ENCODE data around the gene ZFPL1. TPM values are rescaled to one million over a fixed set of nuclear protein-coding genes. Genes with fewer than 3 reads are reported as not detected.

The ZFPL1 gene
- total and polyA plus RNA-seq, 8 donors = 15.2 to 52.1 (median 18.3) TPM

DNA sequence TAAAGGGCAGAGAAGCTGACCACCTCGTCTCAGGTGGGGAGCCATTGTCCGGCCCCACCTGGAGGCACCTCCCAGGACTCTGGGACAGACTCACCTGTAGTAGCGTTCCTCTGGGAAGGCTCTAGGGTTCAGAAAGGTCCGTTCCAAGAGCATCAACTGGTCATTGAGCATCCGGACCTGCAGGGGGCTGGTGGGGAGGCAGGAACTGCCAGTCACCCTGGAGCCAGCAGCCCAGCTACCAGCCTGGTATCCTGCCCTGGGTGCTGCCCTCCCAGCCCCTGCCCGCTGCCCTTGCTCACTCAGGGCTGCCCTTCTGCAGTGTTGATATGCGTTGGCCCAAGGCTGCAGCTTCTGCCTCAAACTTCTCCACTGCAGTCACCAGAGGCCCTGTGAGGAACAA lies 38.3 kb upstream of the ZFPL1 start:
- peaks cover 0 to 10% (median 0%) of the 10 kb centered on the region in 3 donors for H3K4me1 ChIP-seq

GRCh38 chr11:65047581-65048422 lies 36.2 kb upstream of the ZFPL1 start:
- no peak for DNase-seq
- intact Hi-C loops (cut with DNase I) = no loop called here
- Histone ChIP-seq H3K4me1 (no peaks in the 10 kb centered on the region), H3K4me3 (peak overlapping the region in 2 of 4 donors; percentile 8 to 30), H3K36me3 (no peaks in the 10 kb centered on the region), H3K27ac (no peak overlapping the region), H3K9me3 (no peaks in the 10 kb centered on the region), H3K27me3 (no peaks in the 10 kb centered on the region)
- WGBS, 2 donors = 57 to 63% methylated on average over 35 to 56 of the region's 56 CpGs
- no peak for FAIRE-seq
- ATAC-seq = peak in 2 of 4 donors; percentile 29 to 33
- TF ChIP-seq, protein P1, sequence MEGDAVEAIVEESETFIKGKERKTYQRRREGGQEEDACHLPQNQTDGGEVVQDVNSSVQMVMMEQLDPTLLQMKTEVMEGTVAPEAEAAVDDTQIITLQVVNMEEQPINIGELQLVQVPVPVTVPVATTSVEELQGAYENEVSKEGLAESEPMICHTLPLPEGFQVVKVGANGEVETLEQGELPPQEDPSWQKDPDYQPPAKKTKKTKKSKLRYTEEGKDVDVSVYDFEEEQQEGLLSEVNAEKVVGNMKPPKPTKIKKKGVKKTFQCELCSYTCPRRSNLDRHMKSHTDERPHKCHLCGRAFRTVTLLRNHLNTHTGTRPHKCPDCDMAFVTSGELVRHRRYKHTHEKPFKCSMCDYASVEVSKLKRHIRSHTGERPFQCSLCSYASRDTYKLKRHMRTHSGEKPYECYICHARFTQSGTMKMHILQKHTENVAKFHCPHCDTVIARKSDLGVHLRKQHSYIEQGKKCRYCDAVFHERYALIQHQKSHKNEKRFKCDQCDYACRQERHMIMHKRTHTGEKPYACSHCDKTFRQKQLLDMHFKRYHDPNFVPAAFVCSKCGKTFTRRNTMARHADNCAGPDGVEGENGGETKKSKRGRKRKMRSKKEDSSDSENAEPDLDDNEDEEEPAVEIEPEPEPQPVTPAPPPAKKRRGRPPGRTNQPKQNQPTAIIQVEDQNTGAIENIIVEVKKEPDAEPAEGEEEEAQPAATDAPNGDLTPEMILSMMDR (IDR thresholded peaks at IDR 0.05) = no peak

More for the DNA sequence above, 38.3 kb upstream of the ZFPL1 start:
- Histone ChIP-seq H3K27ac (no peak overlapping the region), H3K36me3 (no peaks in the 10 kb centered on the region), H3K9me3 (no peaks in the 10 kb centered on the region), H3K27me3 (no peaks in the 10 kb centered on the region), H3K4me3 (no peak overlapping the region)
- no peak for FAIRE-seq
- 88 to 91% methylated on average over 7 of the region's 7 CpGs for WGBS, 2 donors
- intact Hi-C loops (cut with DNase I) = no loop called here
- ATAC-seq = no peak
- TF ChIP-seq, protein P1 (IDR thresholded peaks at IDR 0.05) = no peak
- no peak for DNase-seq

DNA sequence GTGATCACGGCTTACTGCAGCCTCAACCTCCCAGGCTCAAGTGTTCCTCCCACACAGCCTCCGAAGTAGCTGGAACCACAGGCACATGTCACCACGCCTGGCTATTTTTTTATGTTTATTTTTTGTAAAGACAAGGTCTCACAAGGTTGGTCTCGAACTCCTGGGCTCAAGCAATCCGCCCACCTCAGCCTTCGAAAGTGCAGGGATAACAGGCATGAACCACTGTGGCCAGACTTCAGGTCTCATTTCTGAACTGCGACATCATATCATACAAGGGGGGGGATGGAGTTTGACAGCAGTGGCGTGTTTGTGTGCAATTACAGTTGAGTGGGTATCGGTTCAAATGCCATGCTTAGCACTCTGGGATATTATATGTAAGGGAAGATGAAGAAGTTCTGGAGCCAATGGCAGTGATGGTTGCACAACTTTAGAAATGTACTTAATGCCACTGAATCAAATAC lies 32.6 kb upstream of the ZFPL1 start:
- no peaks in the 10 kb centered on the region for H3K4me1 ChIP-seq
- no peaks in the 10 kb centered on the region for H3K27me3 ChIP-seq
- no peak overlapping the region for H3K4me3 ChIP-seq
- no peaks in the 10 kb centered on the region for H3K9me3 ChIP-seq
- intact Hi-C loops (cut with DNase I) = no loop called here
- H3K36me3 ChIP-seq = no peaks in the 10 kb centered on the region
- 75 to 80% methylated on average over 9 of the region's 9 CpGs for WGBS, 2 donors
- ATAC-seq = no peak
- DNase-seq = no peak
- H3K27ac ChIP-seq = no peak overlapping the region
- TF ChIP-seq, protein P1 (IDR thresholded peaks at IDR 0.05) = no peak
- no peak for FAIRE-seq

DNA sequence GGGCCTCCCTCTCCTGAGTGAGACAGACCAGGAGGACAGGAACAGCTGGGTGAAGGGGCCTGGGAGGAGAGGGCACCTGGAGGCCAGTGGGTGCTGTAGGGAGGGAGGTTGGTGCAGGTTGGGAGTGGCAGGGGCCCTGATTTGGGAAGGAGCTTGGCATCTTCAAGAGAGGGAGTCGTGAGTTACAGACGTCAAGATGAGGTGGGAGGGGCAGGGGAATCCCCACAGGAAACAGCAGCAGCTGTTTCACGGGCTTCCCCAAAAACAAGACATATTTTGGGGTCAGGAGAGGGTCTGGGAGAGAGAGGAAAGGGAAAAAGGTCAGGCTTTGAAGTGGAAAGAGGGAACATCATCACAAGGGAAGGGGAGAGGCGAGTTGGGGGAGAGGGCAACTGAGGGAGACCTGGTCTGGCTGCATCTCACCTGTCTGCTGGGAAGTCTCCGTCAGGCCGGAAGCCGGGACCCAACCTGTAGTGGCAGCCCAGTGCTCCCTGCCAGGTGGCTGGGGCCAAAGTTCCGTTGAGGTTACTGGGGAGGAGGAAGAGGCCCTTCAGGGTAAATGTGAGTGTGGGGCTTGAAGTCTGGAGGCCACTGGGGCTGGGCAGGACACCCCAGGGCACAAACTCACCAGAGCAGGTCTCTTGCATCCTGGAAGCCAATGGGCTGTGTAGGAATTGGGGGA lies 30.1 kb upstream of the ZFPL1 start:
- 63 to 69% methylated on average over 8 of the region's 8 CpGs for WGBS, 2 donors
- H3K27ac ChIP-seq = no peak overlapping the region
- TF ChIP-seq, protein P1 (IDR thresholded peaks at IDR 0.05) = no peak
- no peaks in the 10 kb centered on the region for H3K36me3 ChIP-seq
- intact Hi-C loops (cut with DNase I) = no loop called here
- ATAC-seq = no peak
- no peaks in the 10 kb centered on the region for H3K4me1 ChIP-seq
- no peaks in the 10 kb centered on the region for H3K27me3 ChIP-seq
- DNase-seq = no peak
- no peak overlapping the region for H3K4me3 ChIP-seq
- H3K9me3 ChIP-seq = no peaks in the 10 kb centered on the region
- FAIRE-seq = no peak

Measured in pancreas (tissue), 10 donors.